ENCODE measurements around the gene STX4. TPM values are rescaled to one million over a fixed set of nuclear protein-coding genes. Genes with fewer than 3 reads are reported as not detected.

Gene STX4
- total RNA-seq, 1 donor from 2014 or later, result 86.1 TPM

GRCh38 chr16:31067342-31067741 lies 34.0 kb downstream of the STX4 start:
- ATAC-seq (no peak), DNase-seq (no peak)
- H3K9me3 ChIP-seq, result no peaks in the 10 kb centered on the region
- H3K4me3 ChIP-seq, result no peak overlapping the region
- no peaks in the 10 kb centered on the region for H3K27me3 ChIP-seq (ENCODE audit: low read depth)
- no peak overlapping the region for H3K27ac ChIP-seq
- peaks cover 12% of the 10 kb centered on the region for H3K36me3 ChIP-seq
- H3K4me1 ChIP-seq, result peaks cover 23% of the 10 kb centered on the region
- intact Hi-C loops (cut with DNase I), result no loop called here
- TF ChIP-seq, protein P1, sequence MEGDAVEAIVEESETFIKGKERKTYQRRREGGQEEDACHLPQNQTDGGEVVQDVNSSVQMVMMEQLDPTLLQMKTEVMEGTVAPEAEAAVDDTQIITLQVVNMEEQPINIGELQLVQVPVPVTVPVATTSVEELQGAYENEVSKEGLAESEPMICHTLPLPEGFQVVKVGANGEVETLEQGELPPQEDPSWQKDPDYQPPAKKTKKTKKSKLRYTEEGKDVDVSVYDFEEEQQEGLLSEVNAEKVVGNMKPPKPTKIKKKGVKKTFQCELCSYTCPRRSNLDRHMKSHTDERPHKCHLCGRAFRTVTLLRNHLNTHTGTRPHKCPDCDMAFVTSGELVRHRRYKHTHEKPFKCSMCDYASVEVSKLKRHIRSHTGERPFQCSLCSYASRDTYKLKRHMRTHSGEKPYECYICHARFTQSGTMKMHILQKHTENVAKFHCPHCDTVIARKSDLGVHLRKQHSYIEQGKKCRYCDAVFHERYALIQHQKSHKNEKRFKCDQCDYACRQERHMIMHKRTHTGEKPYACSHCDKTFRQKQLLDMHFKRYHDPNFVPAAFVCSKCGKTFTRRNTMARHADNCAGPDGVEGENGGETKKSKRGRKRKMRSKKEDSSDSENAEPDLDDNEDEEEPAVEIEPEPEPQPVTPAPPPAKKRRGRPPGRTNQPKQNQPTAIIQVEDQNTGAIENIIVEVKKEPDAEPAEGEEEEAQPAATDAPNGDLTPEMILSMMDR (IDR thresholded peaks at IDR 0.05), result no peak

GRCh38 chr16:31071861-31072260 lies 38.5 kb downstream of the STX4 start:
- Histone ChIP-seq H3K4me1 (peaks cover 24% of the 10 kb centered on the region), H3K27ac (peak overlapping the region; percentile 97), H3K9me3 (no peaks in the 10 kb centered on the region), H3K27me3 (ENCODE audit: low read depth) (no peaks in the 10 kb centered on the region), H3K4me3 (peak overlapping the region; percentile 99), H3K36me3 (peaks cover 9% of the 10 kb centered on the region)
- intact Hi-C loops (cut with DNase I), result no loop called here
- DNase-seq (no peak), ATAC-seq (no peak)
- TF ChIP-seq, protein P1 (IDR thresholded peaks at IDR 0.05), result no peak

DNA sequence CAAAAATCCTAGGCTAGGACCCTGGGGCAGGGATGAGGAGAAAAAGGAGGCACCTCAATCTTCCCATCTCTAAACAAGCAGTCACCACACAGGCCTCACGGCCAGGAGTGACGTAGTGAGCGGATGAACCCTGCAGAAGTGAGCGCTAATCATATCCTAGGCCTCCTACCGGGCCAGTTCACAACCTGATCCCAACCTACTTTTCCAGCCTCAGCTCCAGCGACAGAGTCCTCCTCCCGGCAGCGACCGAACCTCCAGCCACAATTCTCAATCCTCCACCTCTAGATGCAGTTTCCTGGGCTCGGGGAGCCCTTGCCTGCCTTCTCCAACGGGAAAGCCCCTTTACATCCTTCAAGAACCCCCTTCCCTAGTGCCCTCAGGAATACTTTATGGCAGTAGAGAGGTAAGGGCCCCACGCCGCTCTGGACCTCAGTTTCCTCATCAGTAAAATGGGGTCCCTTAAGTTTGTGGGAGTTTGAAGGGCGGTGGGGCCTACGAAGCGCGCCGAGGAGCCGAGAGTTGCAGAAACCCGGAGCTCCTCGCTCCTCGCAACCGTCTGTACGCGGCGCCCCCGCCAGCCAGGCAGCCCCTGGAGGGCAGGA lies 39.3 kb downstream of the STX4 start:
- intact Hi-C loops (cut with DNase I), result no loop called here
- TF ChIP-seq, protein P1 (IDR thresholded peaks at IDR 0.05), result no peak
- peaks cover 24% of the 10 kb centered on the region for H3K4me1 ChIP-seq
- no peak for DNase-seq
- H3K4me3 ChIP-seq, result peak overlapping the region; percentile 99
- peak overlapping the region; percentile 97 for H3K27ac ChIP-seq
- H3K36me3 ChIP-seq, result peaks cover 17% of the 10 kb centered on the region
- H3K9me3 ChIP-seq, result no peaks in the 10 kb centered on the region
- no peak for ATAC-seq
- no peaks in the 10 kb centered on the region for H3K27me3 ChIP-seq (ENCODE audit: low read depth)

DNA sequence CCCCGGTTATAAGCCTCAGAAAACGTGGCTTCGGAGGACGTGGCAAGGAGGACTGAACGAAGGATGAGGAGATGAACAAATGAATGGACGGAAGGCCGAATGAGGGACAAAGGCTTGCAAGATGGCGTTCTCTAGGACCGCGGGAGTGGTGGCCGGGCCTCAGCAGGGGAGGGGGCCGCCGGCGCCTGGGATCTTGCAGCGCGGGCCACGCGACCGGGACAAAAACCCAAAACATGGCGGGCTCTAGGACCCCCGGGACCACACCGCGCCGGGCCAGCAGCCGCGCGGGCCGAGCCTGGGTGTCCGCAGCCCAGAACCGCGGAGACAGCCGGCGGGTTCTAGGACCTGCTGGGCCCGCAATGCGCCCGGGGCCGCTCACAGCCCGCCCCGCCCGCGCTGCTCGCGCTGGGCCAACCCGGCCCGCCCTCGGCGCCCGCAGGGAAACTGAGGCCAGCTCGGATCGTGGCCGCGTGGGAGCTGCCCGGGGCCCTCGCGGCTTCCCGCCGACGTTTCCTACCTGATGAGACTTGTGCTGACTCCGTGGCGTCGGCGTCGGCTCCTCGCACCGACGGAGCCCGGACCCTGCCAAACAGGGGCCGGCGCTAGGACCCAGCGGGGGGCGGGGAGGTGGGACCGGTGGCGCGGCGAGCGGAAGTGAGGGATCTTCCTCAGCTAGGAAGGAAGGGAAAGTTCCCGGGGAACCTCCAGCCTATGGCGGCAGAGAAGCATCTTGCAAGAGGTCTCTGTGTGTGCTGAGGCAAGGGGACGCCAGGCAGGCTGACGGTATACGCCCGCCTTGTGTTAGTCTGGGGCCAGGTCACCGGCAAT lies 40.0 kb downstream of the STX4 start:
- H3K27me3 ChIP-seq (ENCODE audit: low read depth), result no peaks in the 10 kb centered on the region
- TF ChIP-seq, protein P1 (IDR thresholded peaks at IDR 0.05), result no peak
- no peaks in the 10 kb centered on the region for H3K9me3 ChIP-seq
- DNase-seq (peak; percentile 94), ATAC-seq (peak; percentile 92 to 94)
- peaks cover 24% of the 10 kb centered on the region for H3K36me3 ChIP-seq
- H3K4me1 ChIP-seq, result peaks cover 24% of the 10 kb centered on the region
- intact Hi-C loops (cut with DNase I), result no loop called here
- peak overlapping the region; percentile 99 for H3K4me3 ChIP-seq
- peak overlapping the region; percentile 97 for H3K27ac ChIP-seq

- Histone ChIP-seq H3K27me3 (ENCODE audit: low read depth) (no peaks in the 10 kb centered on the region), H3K9me3 (no peaks in the 10 kb centered on the region), H3K4me3 (peak within 1 kb of the TSS; percentile 99), H3K27ac (peak within 1 kb of the TSS; percentile 97), H3K36me3 (peaks cover 32% of the 10 kb centered on the region), H3K4me1 (peaks cover 24% of the 10 kb centered on the region)
- TF ChIP-seq, protein P1 (IDR thresholded peaks at IDR 0.05), result no peak
- peak; percentile 96 for ATAC-seq
- DNase-seq, result peak; percentile 99
- intact Hi-C loops (cut with DNase I), result no loop called here
These were observed 40.8 kb downstream of the STX4 start, which contains the start of the genes ZNF646 and ZNF668 for GRCh38 chr16:31073970-31074813. TSS of gene ZNF646 (plus strand) at chr16:31074422. CDS start at chr16:31076325, 1,903 bp downstream. TSS of gene ZNF668 (minus strand) at chr16:31074240. CDS start at chr16:31064459, 9,781 bp downstream.

Measured in lower lobe of right lung (tissue), 2 donors.